Epithelial cell of esophagus (primary cell): ENCODE results near the gene DRAXIN.
A peak's percentile ranks its signal among the peaks of the same experiment; 100 is the strongest.

Experiments used
- DNase-seq: peaks from one replicate; pipeline ENCODE4 v3.0.0; 2010; ENCODE audit warnings: low read depth
- H3K4me3 ChIP-seq: 2 replicates; pipeline ENCODE4 v1.5.1; 2011; ENCODE audit warnings: mild to moderate bottlenecking, low read length, control low read depth
- CTCF ChIP-seq: IDR thresholded peaks from 2 replicates; pipeline ENCODE4 v1.5.1; 2011; ENCODE audit warnings: low read depth, mild to moderate bottlenecking, low read length, control low read depth, inconsistent platforms; ENCODE audit not compliant: insufficient read depth; ENCODE audit errors: missing control alignments

The DRAXIN gene

DNA sequence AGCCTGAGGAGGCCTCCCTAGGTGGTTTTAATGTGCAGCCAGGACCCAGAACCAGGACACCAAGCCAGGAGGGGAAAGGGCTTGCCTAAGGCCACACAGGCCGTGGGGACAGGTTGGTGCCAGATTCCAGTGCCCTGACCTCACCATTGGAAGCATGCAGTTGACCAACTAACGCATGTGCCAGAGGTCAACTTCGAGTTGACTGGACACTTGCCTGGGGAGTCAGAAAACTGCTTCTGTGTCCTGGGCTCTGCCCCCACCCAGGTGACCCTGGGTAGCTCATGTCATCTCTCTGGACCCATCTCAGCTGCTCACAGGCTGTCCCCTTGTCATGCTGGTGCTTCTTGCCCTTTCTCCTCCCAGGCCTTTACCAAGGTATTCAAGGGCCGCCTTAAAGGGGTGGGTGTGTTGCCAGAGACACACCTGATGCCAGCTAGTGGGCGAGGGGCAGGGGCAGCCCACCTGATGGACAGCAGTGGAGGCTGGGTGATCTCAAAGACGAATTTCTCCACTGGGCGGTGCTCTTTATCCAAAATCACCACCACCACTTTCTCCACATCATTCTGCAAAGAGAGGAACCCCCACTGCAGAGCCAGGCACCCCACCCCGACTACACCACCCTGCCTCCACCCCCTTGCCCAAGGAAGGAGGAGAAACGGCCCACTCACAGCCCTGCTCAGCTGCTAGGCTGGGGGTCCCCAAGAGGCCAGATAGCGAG is 15.0 kb upstream of the DRAXIN start:
- TF ChIP-seq CTCF: no peak
- no peak for DNase-seq
- H3K4me3 ChIP-seq: no peak overlapping the region

- DNase-seq: no peak
- no peak for TF ChIP-seq CTCF
- no peak overlapping the region for H3K4me3 ChIP-seq
These were observed 13.1 kb upstream of the DRAXIN start for GRCh38 chr1:11678442-11678841.

GRCh38 chr1:11680270-11681070 is 11.0 kb upstream of the DRAXIN start:
- H3K4me3 ChIP-seq: peak overlapping the region; percentile 66
- DNase-seq: no peak
- TF ChIP-seq CTCF: no peak

- TF ChIP-seq CTCF: no peak
- DNase-seq: peak; percentile 82
- H3K4me3 ChIP-seq: peak within 1 kb of the TSS; percentile 66
These were observed 10.3 kb upstream of the DRAXIN start, which contains the start of gene MAD2L2 for GRCh38 chr1:11681071-11681771. Gene MAD2L2 (minus strand): TSS chr1:11681148. CDS start chr1:11680601, 547 bp downstream.

DNA sequence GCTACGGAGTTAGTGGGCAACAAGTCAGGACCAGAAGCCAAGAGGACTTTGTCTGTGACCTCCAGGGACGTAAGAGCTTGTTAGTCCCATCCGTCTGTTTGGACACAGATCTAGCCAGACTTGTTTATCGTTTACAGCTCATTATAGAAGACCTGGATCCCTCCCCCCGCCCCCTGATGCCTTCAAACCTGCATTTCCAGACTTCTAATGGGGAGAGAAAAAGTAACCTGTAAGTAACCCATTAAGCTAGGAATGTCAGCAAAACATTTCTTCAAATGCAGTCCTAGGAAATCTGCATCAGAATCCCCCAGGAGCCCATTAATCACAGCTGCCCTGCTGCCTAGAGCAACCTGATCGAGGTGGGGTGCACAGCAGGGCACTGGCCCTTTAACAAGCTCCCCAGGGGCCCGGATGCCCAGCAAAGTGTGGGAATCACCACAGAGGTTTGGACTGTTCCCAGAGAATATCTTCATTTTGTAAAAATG is 9.2 kb upstream of the DRAXIN start:
- H3K4me3 ChIP-seq: no peak overlapping the region
- no peak for TF ChIP-seq CTCF
- DNase-seq: no peak

GRCh38 chr1:11682799-11683198 is 8.7 kb upstream of the DRAXIN start:
- no peak for DNase-seq
- H3K4me3 ChIP-seq: no peak overlapping the region
- no peak for TF ChIP-seq CTCF
